Kidney epithelial cell (primary cell): ENCODE measurements around the gene RPL35A. TPM values are rescaled to one million over a fixed set of nuclear protein-coding genes. Genes with fewer than 3 reads are reported as not detected.

ENCODE experiments used
- DNase-seq: peaks from one replicate; pipeline ENCODE4 v3.0.0-alpha.2; 2010; ENCODE audit warnings: low read depth
- H3K27me3 ChIP-seq: 2 replicates; pipeline ENCODE4 v1.6.0; 2011; ENCODE audit warnings: low read length; ENCODE audit not compliant: control insufficient read depth, insufficient read depth
- H3K36me3 ChIP-seq: 2 replicates; pipeline ENCODE4 v1.5.1; 2011; ENCODE audit warnings: low read length; ENCODE audit not compliant: control insufficient read depth, insufficient read depth
- H3K4me3 ChIP-seq: 2 replicates; pipeline ENCODE4 v1.5.1; 2011; ENCODE audit warnings: low read depth, mild to moderate bottlenecking, control low read depth, low read length
- CTCF ChIP-seq: IDR thresholded peaks from 2 replicates; pipeline ENCODE4 v1.5.1; 2011; ENCODE audit warnings: mild to moderate bottlenecking, moderate library complexity, low read length, control low read depth, inconsistent platforms; ENCODE audit not compliant: insufficient read depth, poor library complexity, severe bottlenecking
- total RNA-seq: library from RNA; depleted of rRNA; stranded (reverse); fragments of >200 nt; gene quantifications from 2 replicates; pipeline ENCODE4 v1.2.3, GENCODE V29; 2015

RPL35A gene
- total RNA-seq, 1 donor from 2014 or later, result 1,140 TPM

- Histone ChIP-seq H3K27me3 (no peaks in the 10 kb centered on the region), H3K36me3 (peaks cover 2% of the 10 kb centered on the region), H3K4me3 (peak overlapping the region; percentile 93)
- TF ChIP-seq CTCF, result no peak
- DNase-seq, result no peak
Measured at GRCh38 chr3:197951392-197951990, 1.5 kb downstream of the RPL35A start.

- DNase-seq, result no peak
- TF ChIP-seq CTCF, result no peak
- H3K36me3 ChIP-seq, result peaks cover 2% of the 10 kb centered on the region
- no peak overlapping the region for H3K4me3 ChIP-seq
- no peaks in the 10 kb centered on the region for H3K27me3 ChIP-seq
Measured at GRCh38 chr3:197952440-197952839, 2.5 kb downstream of the RPL35A start.

- Histone ChIP-seq H3K36me3 (peaks cover 2% of the 10 kb centered on the region), H3K4me3 (no peak overlapping the region), H3K27me3 (no peaks in the 10 kb centered on the region)
- TF ChIP-seq CTCF, result no peak
- no peak for DNase-seq
Measured at GRCh38 chr3:197953325-197953724, 3.3 kb downstream of the RPL35A start.

GRCh38 chr3:197953881-197954280 is 3.9 kb downstream of the RPL35A start:
- no peaks in the 10 kb centered on the region for H3K27me3 ChIP-seq
- H3K4me3 ChIP-seq, result no peak overlapping the region
- H3K36me3 ChIP-seq, result peaks cover 2% of the 10 kb centered on the region
- TF ChIP-seq CTCF, result no peak
- no peak for DNase-seq

- no peak overlapping the region for H3K4me3 ChIP-seq
- peaks cover 2% of the 10 kb centered on the region for H3K36me3 ChIP-seq
- DNase-seq, result no peak
- no peaks in the 10 kb centered on the region for H3K27me3 ChIP-seq
- no peak for TF ChIP-seq CTCF
Measured at GRCh38 chr3:197955892-197956477, 6.0 kb downstream of the RPL35A start.

- Histone ChIP-seq H3K4me3 (no peak overlapping the region), H3K36me3 (peaks cover 2% of the 10 kb centered on the region), H3K27me3 (no peaks in the 10 kb centered on the region)
- no peak for TF ChIP-seq CTCF
- no peak for DNase-seq
Measured at GRCh38 chr3:197956626-197956988, 6.6 kb downstream of the RPL35A start.
